GM15510 (cell line): Measurements from ENCODE around the gene GTF2H2C.

Experiments used
- POLR2A ChIP-seq: IDR thresholded peaks from 3 replicates; pipeline ENCODE4 v1.6.1; 2011; ENCODE audit warnings: borderline replicate concordance; ENCODE audit not compliant: insufficient read length; ENCODE audit errors: extremely low read depth

Gene GTF2H2C

DNA sequence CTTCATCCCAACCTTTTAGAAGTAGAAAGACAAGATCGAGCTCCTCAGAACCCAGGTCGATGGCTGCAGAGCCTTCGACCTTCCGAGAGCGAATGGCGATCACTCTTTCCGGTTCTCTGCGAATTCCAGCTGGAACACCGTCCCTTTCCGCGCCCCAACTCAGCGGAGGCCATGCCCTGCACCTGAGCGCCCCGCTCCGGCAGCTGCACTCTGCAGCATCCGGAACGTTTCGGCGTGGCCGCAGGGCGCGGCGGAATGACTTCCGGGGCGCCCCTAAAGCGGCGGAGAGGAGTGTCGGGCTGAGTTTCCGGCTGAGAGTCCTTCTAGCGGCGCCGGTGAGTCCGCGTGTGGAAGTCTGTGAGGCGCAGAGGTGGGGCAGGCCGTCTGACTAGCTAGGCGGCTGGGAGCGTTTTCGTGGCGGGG lies at the start of gene GTF2H2C:
Gene GTF2H2C (plus strand): TSS at position 284 of the 423 bp plus-strand sequence. CDS start 4,942 bp downstream, outside the sequence.
- TF ChIP-seq POLR2A = peak; percentile 42

DNA sequence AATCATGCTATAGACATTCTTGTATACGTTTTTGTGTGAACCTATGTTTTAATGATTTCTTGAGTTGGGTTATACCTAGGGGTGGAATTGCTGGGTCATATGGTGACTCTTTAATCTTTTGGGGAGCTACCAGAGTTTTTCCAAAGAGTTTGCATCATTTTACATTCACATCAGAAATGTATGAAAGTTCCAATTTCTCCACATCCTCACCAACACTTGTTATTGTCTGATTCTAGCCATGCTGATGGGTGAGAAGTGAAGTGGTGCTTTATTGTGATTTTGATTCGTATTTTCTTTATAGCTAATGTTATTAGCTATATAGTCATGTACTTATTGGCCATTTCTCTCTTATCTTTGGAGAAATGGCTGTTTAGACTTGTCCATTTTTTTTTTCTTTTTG lies 49.3 kb upstream of the GTF2H2C start:
- no peak for TF ChIP-seq POLR2A

DNA sequence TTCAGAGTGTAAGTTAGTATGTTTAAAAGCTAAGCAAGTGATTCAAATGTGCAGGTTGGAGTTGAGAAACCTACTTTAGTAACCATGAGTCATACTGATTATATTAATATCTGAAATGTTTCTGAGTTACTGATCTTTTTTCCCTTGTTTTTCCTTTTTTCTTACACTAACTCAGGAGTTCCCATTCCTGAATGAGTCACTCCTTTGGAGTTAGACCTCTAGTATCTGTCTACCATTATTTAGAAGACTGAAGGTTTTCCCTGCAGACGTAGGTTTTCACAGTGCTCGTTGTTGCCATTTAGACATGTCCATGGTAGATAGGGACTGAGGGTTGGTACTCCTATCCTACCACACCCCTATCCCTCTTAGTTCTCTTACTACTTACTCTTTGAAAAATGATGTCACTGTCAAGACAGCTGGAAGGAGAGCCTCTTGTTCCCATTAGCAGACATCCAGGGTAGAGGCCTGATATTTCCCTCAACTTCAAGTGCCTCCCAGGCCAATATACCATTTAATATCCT lies 47.2 kb upstream of the GTF2H2C start:
- TF ChIP-seq POLR2A = no peak

DNA sequence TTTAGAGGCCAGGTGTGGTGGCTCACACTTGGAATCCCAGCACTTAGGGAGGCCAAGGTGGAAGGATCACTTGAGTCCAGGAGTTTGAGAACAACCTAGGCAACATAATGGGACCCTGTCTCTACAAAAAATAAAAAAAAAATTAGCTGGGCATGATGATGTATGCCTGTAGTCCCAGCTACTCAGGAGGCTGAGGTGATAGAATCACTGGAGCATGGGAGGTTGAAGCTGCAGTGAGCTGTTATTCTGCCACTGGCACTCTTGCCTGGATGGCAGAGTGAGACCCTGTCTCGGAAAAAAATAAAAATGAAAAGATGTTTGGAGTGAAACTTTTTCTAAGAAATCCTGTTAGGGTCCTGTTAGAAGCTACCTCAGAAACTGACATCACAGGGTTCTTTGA lies 43.2 kb upstream of the GTF2H2C start:
- no peak for TF ChIP-seq POLR2A

GRCh38 chr5:69517763-69518212 lies 42.2 kb upstream of the GTF2H2C start:
- no peak for TF ChIP-seq POLR2A

GRCh38 chr5:69519285-69519684 lies 40.7 kb upstream of the GTF2H2C start:
- no peak for TF ChIP-seq POLR2A

GRCh38 chr5:69522035-69522434 lies 38.0 kb upstream of the GTF2H2C start:
- TF ChIP-seq POLR2A = no peak

DNA sequence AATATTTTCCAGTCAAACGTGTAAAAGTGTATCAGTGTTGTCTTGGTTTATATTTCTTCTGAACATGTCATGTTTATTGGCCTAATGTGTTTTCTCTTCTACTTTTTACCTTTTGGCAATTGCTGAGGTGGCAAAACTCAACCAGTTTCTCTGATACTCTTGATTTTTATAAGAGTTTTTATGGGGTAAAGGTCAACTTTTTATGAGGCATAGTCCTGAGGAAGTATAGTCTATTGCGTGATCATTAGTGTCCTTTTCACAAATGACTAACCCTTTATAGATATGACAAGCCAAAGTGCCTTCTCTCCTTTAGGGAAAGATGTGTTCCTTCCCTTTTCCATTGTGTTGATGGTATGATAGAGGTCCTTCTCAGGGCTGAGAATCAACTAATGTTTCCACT lies 34.5 kb upstream of the GTF2H2C start:
- no peak for TF ChIP-seq POLR2A

GRCh38 chr5:69526660-69527059 lies 33.3 kb upstream of the GTF2H2C start:
- no peak for TF ChIP-seq POLR2A

DNA sequence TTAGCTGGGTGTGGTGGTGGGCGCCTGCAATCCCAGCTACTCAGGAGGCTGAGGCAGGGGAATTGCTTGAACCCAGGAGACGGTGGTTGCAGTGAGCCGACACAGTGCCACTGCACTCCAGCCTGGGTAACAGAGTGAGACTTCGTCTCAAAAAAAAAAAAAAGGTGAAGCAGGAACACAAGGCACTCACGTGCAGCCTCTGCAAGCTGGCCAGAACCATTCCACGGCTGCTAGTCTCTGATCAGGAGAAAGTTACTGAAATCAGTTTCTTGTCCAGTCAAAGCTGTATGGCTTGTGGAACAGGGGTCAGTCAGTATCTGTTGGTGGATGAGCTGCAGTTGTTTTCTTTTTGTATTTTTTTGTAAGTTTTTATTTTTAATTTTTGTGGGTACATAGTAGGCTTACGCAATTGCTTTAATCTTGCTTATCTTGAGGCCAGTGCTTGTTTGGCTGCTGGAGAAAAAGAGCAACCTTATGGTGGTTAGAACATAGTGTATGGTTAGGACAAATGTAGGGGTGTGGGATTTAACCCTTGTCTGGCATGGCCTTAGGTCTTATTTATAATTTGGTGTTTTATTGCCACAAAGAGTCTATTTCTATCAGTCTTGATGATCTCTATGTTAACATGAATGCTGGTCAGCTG lies 32.7 kb upstream of the GTF2H2C start:
- TF ChIP-seq POLR2A = no peak

- TF ChIP-seq POLR2A = no peak
These were observed 32.0 kb upstream of the GTF2H2C start for GRCh38 chr5:69528035-69528434.

DNA sequence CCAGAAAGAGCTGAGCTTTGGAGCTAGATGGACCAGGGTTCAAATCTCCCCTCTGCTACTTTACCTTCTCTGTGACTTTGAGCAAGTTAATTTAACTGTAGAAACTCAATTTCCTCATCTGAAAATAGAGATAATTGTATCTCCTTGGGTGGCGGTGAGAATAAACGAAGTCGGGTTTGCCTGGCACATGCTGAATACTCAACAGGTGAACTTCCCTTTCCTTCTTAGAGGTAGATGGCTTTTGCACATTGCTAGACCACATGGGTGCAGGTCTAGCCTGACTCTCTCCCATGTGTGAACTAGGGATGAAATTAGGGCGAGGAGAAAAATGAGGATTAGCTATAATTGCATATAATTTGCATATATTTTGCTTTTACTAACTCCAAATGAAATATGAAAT lies 31.4 kb upstream of the GTF2H2C start:
- no peak for TF ChIP-seq POLR2A

DNA sequence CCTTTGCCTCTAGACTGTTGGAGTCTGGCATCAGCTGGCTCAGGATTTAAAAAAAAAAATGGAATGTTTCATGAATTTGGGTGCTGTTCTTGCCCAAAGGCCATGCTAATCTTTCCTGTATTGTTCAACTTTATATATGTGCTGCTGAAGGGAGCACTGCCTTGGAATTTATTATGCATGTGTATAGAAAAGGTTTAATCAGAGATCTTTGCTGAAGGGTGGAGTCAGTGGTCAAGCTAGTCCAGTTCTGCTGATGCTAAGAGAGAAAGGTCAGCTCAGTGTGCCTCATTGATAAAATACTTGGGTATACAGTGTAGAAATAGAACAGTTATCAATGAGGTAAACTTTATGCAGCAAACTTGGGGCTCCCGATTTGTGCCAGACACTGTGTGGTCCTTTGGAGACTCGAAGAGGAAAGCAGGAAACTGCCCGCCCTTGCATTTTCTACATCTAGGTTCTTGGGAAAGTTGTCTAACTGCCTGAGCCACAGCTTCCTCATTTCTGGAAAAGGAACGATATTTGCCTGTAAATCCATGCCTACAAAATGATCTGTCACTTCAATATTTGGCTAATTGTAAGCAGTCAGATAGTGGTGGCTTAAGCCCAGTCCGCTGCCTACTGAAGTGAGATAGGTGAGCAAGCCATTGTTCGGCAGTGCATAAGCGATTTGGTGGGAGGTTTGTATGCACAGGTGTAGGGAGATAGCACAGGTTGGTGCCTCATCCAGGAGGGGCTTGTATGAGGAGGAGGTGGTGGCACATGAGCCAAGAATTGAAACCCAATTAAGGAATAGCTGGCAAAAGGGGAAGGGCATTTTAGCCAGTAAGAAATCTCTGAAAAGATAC lies 29.2 kb upstream of the GTF2H2C start:
- TF ChIP-seq POLR2A = no peak

- TF ChIP-seq POLR2A = no peak
These were observed 28.6 kb upstream of the GTF2H2C start for GRCh38 chr5:69531406-69531801.
